Esophagus (tissue), 2 donors: ENCODE measurements around the gene PSMA7. TPM values are rescaled to one million over a fixed set of nuclear protein-coding genes. Genes with fewer than 3 reads are reported as not detected.

Experiments
- H3K27ac ChIP-seq, 2 donors: one replicate each; pipeline ENCODE4 v1.5.1; 2013; ENCODE audit warnings: low read depth in 2 of 2, mild to moderate bottlenecking in 2 of 2, inconsistent platforms in 1 of 2, low read length in 1 of 2, moderate library complexity in 1 of 2
- H3K27me3 ChIP-seq, 2 donors: one replicate each; pipeline ENCODE4 v1.6.1; 2013; ENCODE audit warnings: low read length in 2 of 2, control low read depth in 1 of 2, mild to moderate bottlenecking in 1 of 2; ENCODE audit not compliant: insufficient read depth in 2 of 2, control insufficient read depth in 1 of 2
- H3K36me3 ChIP-seq, 2 donors: one replicate each; pipeline ENCODE4 v1.6.1; 2013; ENCODE audit warnings: low read length in 1 of 2; ENCODE audit not compliant: control insufficient read depth in 2 of 2, insufficient read depth in 2 of 2
- H3K4me1 ChIP-seq, 2 donors: one replicate each; pipeline ENCODE4 v1.6.1; 2013; ENCODE audit warnings: low read length in 1 of 2; ENCODE audit not compliant: control insufficient read depth in 2 of 2, insufficient read depth in 2 of 2
- H3K4me3 ChIP-seq, 2 donors: one replicate each; pipeline ENCODE4 v1.5.1; 2013; ENCODE audit warnings: low read length in 2 of 2, mild to moderate bottlenecking in 2 of 2, low read depth in 1 of 2, moderate library complexity in 1 of 2
- H3K9me3 ChIP-seq, 2 donors: one replicate each; pipeline ENCODE4 v1.6.1; 2013; ENCODE audit warnings: mild to moderate bottlenecking in 2 of 2, low read depth in 1 of 2, low read length in 1 of 2, moderate library complexity in 1 of 2; ENCODE audit not compliant: control insufficient read depth in 2 of 2, insufficient read depth in 1 of 2
- WGBS, 2 donors: extraction: QIAGEN DNeasy Blood & Tissue Kit; methylation state at CpG; one replicate each; pipeline ENCODE4 v1.1.7; 2013; 5-methylcytosine and 5-hydroxymethylcytosine counted together
- polyA plus RNA-seq, 2 donors: library from polyadenylated mRNA; stranded (reverse); fragments of 200-250 nt; gene quantifications; one replicate each; pipeline ENCODE4 v1.2.3, GENCODE V29; 2013
- donor health status: healthy with polysubstance abuse.
- donor health status: Bipolar disorder and iron deficiency.

Gene PSMA7
- polyA plus RNA-seq, 2 donors = 96.8 to 294 TPM

- H3K27me3 ChIP-seq = peaks cover 0 to 2% of the 10 kb centered on the region in 2 donors
- 29 to 31% methylated on average over 7 of the region's 7 CpGs for WGBS, 2 donors
- no peaks in the 10 kb centered on the region for H3K36me3 ChIP-seq
- H3K9me3 ChIP-seq = peaks cover 24 to 47% of the 10 kb centered on the region in 2 donors
- H3K4me1 ChIP-seq = no peaks in the 10 kb centered on the region
- H3K27ac ChIP-seq = no peak overlapping the region
- H3K4me3 ChIP-seq = no peak overlapping the region
Observed at GRCh38 chr20:62104791-62105345, 38.3 kb downstream of the PSMA7 start.

- H3K36me3 ChIP-seq = no peaks in the 10 kb centered on the region
- no peak overlapping the region for H3K4me3 ChIP-seq
- WGBS, 2 donors = 35 to 45% methylated on average over 15 of the region's 15 CpGs
- peaks cover 0 to 2% of the 10 kb centered on the region in 2 donors for H3K27me3 ChIP-seq
- H3K27ac ChIP-seq = no peak overlapping the region
- no peaks in the 10 kb centered on the region for H3K4me1 ChIP-seq
- peaks cover 24 to 51% of the 10 kb centered on the region in 2 donors for H3K9me3 ChIP-seq
Observed at GRCh38 chr20:62104234-62104789, 38.9 kb downstream of the PSMA7 start.

DNA sequence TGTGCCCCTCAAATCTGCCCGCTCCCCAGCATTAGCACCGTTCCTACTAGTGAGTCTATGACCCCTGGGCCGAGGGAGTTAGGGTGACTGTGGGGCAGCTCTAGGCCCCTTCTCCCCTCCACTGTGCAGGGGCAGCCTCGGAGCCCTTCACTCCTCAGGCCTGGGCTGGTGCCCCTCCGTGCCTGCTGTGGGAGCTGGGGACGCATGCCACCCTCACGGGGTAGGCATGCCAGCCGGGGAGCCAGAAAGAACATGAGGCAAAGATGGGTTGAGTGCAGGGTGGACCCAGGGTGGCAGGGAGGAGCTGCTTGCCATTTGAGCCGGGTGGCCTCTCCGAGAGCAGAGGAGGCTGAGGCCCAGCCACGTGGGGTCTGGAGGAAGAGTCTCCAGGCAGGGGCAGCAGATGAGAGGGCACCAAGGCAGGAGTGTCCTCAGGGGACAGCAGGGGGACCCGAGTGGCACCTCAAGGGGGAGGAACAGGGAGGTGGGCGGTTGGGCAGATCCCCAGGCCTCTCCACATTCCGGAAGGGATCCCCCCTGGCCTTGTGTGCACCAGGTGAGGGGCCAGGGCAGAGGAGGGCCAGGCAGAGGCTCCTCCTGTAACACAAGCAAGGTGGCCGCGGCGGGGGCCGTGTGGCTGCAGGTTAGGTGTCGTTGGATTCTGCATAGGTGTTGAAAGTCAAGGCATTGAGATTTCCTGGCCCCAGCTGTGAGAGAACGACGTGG is 39.5 kb downstream of the PSMA7 start:
- Histone ChIP-seq H3K4me3 (no peak overlapping the region), H3K27ac (no peak overlapping the region), H3K36me3 (no peaks in the 10 kb centered on the region), H3K4me1 (no peaks in the 10 kb centered on the region), H3K27me3 (peaks cover 0 to 2% of the 10 kb centered on the region in 2 donors), H3K9me3 (peaks cover 24 to 55% of the 10 kb centered on the region in 2 donors)
- 69 to 73% methylated on average over 21 of the region's 21 CpGs for WGBS, 2 donors

DNA sequence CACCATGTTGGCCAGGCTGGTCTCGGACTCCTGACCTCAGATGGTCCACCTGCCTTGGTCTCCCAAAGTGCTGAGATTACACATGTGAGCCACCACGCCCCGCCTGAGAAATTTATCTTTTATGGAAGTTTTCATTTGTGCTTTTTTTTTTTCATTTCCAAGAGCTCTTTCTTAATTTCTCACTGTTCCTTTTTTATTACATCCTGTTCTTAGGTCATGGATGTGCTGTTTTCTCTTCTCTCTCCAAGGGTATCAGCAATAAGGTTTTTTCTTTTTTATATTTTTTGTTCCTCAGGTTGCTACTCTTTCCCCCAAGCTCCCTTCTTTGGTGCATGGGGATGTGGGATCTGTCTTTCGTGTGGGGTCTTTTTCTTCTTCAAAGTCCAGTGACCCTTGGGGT is 42.1 kb downstream of the PSMA7 start:
- Histone ChIP-seq H3K9me3 (peaks cover 13 to 35% of the 10 kb centered on the region in 2 donors), H3K36me3 (no peaks in the 10 kb centered on the region), H3K27me3 (peaks cover 0 to 2% of the 10 kb centered on the region in 2 donors), H3K4me3 (no peak overlapping the region), H3K4me1 (no peaks in the 10 kb centered on the region), H3K27ac (no peak overlapping the region)
- WGBS, 2 donors = 84 to 89% methylated on average over 4 of the region's 4 CpGs

DNA sequence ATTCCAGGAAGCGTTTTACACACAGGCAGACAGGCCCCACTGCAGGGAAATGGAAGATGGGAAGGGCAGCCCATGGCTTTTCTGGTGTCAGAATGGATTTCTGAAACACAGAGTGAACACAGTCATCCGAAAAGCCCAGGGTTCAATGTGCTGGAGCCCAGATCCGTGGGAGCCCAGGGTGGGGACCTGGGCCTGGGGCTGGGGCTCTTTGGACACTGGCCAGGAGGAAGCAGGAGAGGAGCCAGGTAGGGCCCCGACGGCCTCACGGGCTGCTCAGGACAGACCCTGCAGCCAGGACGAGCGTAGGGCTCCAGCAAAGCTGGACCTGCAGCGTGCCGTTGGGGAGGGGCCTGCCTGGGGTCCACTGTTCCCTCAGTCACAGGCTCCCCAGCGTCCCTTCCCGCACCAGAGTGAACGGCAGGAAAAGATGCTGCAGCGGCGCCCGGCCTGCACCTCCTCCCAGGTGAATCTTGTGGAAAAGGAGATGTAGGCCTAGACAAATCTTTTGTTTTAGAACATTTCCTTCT is 45.2 kb downstream of the PSMA7 start:
- no peak overlapping the region for H3K4me3 ChIP-seq
- no peaks in the 10 kb centered on the region for H3K4me1 ChIP-seq
- peaks cover 9 to 27% of the 10 kb centered on the region in 2 donors for H3K9me3 ChIP-seq
- 72 to 76% methylated on average over 16 of the region's 16 CpGs for WGBS, 2 donors
- H3K27me3 ChIP-seq = no peaks in the 10 kb centered on the region
- H3K27ac ChIP-seq = no peak overlapping the region
- no peaks in the 10 kb centered on the region for H3K36me3 ChIP-seq

GRCh38 chr20:62096421-62097380 is 46.5 kb downstream of the PSMA7 start:
- no peak overlapping the region for H3K4me3 ChIP-seq
- H3K36me3 ChIP-seq = no peaks in the 10 kb centered on the region
- no peaks in the 10 kb centered on the region for H3K4me1 ChIP-seq
- no peak overlapping the region for H3K27ac ChIP-seq
- WGBS, 2 donors = 85 to 90% methylated on average over 30 of the region's 30 CpGs
- peaks cover 8 to 22% of the 10 kb centered on the region in 2 donors for H3K9me3 ChIP-seq
- H3K27me3 ChIP-seq = no peaks in the 10 kb centered on the region

DNA sequence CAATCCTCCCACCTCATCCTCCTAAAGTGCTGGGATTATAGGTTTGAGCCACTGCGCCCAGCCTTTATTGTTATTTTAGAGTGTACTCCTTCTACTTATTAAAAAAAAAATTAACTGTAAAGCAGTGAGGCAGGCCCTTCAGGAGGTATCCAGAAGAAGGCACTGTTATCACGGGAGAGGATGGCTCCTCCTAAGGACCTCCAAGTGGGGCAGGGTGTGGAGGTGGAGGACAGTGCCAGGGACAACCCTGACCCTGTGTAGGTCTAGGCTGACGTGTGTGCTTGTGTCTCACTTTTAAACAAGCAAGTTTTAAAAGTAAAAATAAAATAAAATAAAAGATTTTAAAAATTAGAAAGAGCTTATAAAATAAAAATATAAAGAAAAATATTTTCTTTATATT is 53.8 kb downstream of the PSMA7 start:
- Histone ChIP-seq H3K36me3 (no peaks in the 10 kb centered on the region), H3K4me1 (peaks cover 0 to 8% of the 10 kb centered on the region in 2 donors), H3K27me3 (no peaks in the 10 kb centered on the region), H3K27ac (no peak overlapping the region), H3K9me3 (peaks cover 0 to 10% of the 10 kb centered on the region in 2 donors), H3K4me3 (no peak overlapping the region)
- WGBS, 2 donors = 40 to 52% methylated on average over 3 of the region's 3 CpGs

GRCh38 chr20:62088258-62089127 is 54.7 kb downstream of the PSMA7 start:
- H3K4me3 ChIP-seq = no peak overlapping the region
- H3K9me3 ChIP-seq = peaks cover 0 to 10% of the 10 kb centered on the region in 2 donors
- H3K27me3 ChIP-seq = no peaks in the 10 kb centered on the region
- H3K36me3 ChIP-seq = no peaks in the 10 kb centered on the region
- no peak overlapping the region for H3K27ac ChIP-seq
- WGBS, 2 donors = 58 to 61% methylated on average over 15 of the region's 15 CpGs
- peaks cover 0 to 8% of the 10 kb centered on the region in 2 donors for H3K4me1 ChIP-seq
